Effector memory CD8-positive, alpha-beta T cell (primary cell): Measurements from ENCODE around the gene MBD2.
"Not testable (repeated sequence)": the region's sequence is repeated elsewhere in the genome, so short reads cannot be mapped to it uniquely, and the experiment has no call there.

ENCODE experiments used
- ATAC-seq: fragments of 150-1000 bp; cut with Tn5 transposase; replicated peaks from 2 replicates; pipeline ENCODE4 v1.10.0; 2021; ENCODE audit warnings: mild to moderate bottlenecking, moderate library complexity
- DNase-seq, 3 experiments: peaks; one replicate each; pipeline ENCODE4 v3.0.0; 2021
- H3K27ac Mint-ChIP-seq, 2 donors: one replicate each; pipeline ENCODE4 v1.8.0; 2022; ENCODE audit warnings: mild to moderate bottlenecking in 2 of 2, mixed read lengths in 2 of 2, moderate library complexity in 2 of 2
- H3K27me3 Mint-ChIP-seq, 2 donors: one replicate each; pipeline ENCODE4 v1.8.0; 2022; ENCODE audit warnings: mixed read lengths in 2 of 2
- H3K36me3 Mint-ChIP-seq: one replicate; pipeline ENCODE4 v1.8.0; 2022; ENCODE audit warnings: mild to moderate bottlenecking, moderate library complexity, mixed read lengths; ENCODE audit not compliant: insufficient read depth
- H3K4me1 Mint-ChIP-seq, 2 donors: one replicate each; pipeline ENCODE4 v1.8.0; 2022; ENCODE audit warnings: low read depth in 2 of 2, mixed read lengths in 2 of 2
- H3K4me3 Mint-ChIP-seq, 2 donors: one replicate each; pipeline ENCODE4 v1.8.0; 2022; ENCODE audit warnings: mild to moderate bottlenecking in 2 of 2, mixed read lengths in 2 of 2, moderate library complexity in 2 of 2
- H3K9me3 Mint-ChIP-seq, 2 donors: one replicate each; pipeline ENCODE4 v1.8.0; 2022; ENCODE audit warnings: mixed read lengths in 2 of 2

Gene MBD2

GRCh38 chr18:54148151-54148550 is 76.3 kb downstream of the MBD2 start:
- H3K27me3 Mint-ChIP-seq, result no peaks in the 10 kb centered on the region
- no peak for DNase-seq
- H3K4me1 Mint-ChIP-seq, result peaks cover 6 to 10% of the 10 kb centered on the region in 2 donors
- peak overlapping the region in 1 of 2 donors; percentile 38 for H3K27ac Mint-ChIP-seq
- H3K4me3 Mint-ChIP-seq, result no peak overlapping the region
- ATAC-seq, result no peak
- peaks cover 3% of the 10 kb centered on the region for H3K36me3 Mint-ChIP-seq
- H3K9me3 Mint-ChIP-seq, result peaks cover 0 to 2% of the 10 kb centered on the region in 2 donors

GRCh38 chr18:54147439-54147838 is 77.0 kb downstream of the MBD2 start:
- H3K27me3 Mint-ChIP-seq, result no peaks in the 10 kb centered on the region
- H3K9me3 Mint-ChIP-seq, result peaks cover 0 to 2% of the 10 kb centered on the region in 2 donors
- no peak for DNase-seq
- ATAC-seq, result no peak
- H3K4me3 Mint-ChIP-seq, result no peak overlapping the region
- H3K4me1 Mint-ChIP-seq, result peaks cover 6 to 10% of the 10 kb centered on the region in 2 donors
- peak overlapping the region in 1 of 2 donors; percentile 45 for H3K27ac Mint-ChIP-seq
- peaks cover 3% of the 10 kb centered on the region for H3K36me3 Mint-ChIP-seq

- no peaks in the 10 kb centered on the region for H3K36me3 Mint-ChIP-seq
- H3K27ac Mint-ChIP-seq, result no peak overlapping the region
- H3K9me3 Mint-ChIP-seq, result peaks cover 4 to 8% of the 10 kb centered on the region in 2 donors
- ATAC-seq, result no peak
- no peak overlapping the region for H3K4me3 Mint-ChIP-seq
- H3K27me3 Mint-ChIP-seq, result no peaks in the 10 kb centered on the region
- H3K4me1 Mint-ChIP-seq, result no peaks in the 10 kb centered on the region
- DNase-seq, result no peak
Observed at GRCh38 chr18:54141041-54141608, 83.3 kb downstream of the MBD2 start.

GRCh38 chr18:54140641-54141040 is 83.8 kb downstream of the MBD2 start:
- H3K4me3 Mint-ChIP-seq, result no peak overlapping the region
- ATAC-seq (no peak), DNase-seq (no peak)
- H3K36me3 Mint-ChIP-seq, result no peaks in the 10 kb centered on the region
- no peaks in the 10 kb centered on the region for H3K4me1 Mint-ChIP-seq
- H3K27me3 Mint-ChIP-seq, result no peaks in the 10 kb centered on the region
- no peak overlapping the region for H3K27ac Mint-ChIP-seq
- peaks cover 4 to 8% of the 10 kb centered on the region in 2 donors for H3K9me3 Mint-ChIP-seq

GRCh38 chr18:54135216-54135615 is 89.3 kb downstream of the MBD2 start:
- ATAC-seq (no peak), DNase-seq (no peak)
- H3K4me3 Mint-ChIP-seq, result no peak overlapping the region
- H3K9me3 Mint-ChIP-seq, result peaks cover 1 to 8% of the 10 kb centered on the region in 2 donors
- H3K4me1 Mint-ChIP-seq, result no peaks in the 10 kb centered on the region
- no peaks in the 10 kb centered on the region for H3K36me3 Mint-ChIP-seq
- no peaks in the 10 kb centered on the region for H3K27me3 Mint-ChIP-seq
- H3K27ac Mint-ChIP-seq, result no peak overlapping the region

GRCh38 chr18:54134053-54134452 is 90.4 kb downstream of the MBD2 start:
- DNase-seq (no peak), ATAC-seq (no peak)
- H3K27me3 Mint-ChIP-seq, result no peaks in the 10 kb centered on the region
- no peaks in the 10 kb centered on the region for H3K36me3 Mint-ChIP-seq
- H3K9me3 Mint-ChIP-seq, result peaks cover 1 to 8% of the 10 kb centered on the region in 2 donors
- H3K4me1 Mint-ChIP-seq, result peaks cover 6 to 9% of the 10 kb centered on the region in 2 donors
- H3K27ac Mint-ChIP-seq, result no peak overlapping the region
- no peak overlapping the region for H3K4me3 Mint-ChIP-seq

GRCh38 chr18:54130631-54131030 is 93.8 kb downstream of the MBD2 start:
- DNase-seq, result no peak
- Mint-ChIP-seq H3K4me1 (peaks cover 6 to 10% of the 10 kb centered on the region in 2 donors), H3K9me3 (no peaks in the 10 kb centered on the region), H3K36me3 (no peaks in the 10 kb centered on the region), H3K27me3 (no peaks in the 10 kb centered on the region), H3K4me3 (no peak overlapping the region), H3K27ac (no peak overlapping the region)
- ATAC-seq, result no peak

DNA sequence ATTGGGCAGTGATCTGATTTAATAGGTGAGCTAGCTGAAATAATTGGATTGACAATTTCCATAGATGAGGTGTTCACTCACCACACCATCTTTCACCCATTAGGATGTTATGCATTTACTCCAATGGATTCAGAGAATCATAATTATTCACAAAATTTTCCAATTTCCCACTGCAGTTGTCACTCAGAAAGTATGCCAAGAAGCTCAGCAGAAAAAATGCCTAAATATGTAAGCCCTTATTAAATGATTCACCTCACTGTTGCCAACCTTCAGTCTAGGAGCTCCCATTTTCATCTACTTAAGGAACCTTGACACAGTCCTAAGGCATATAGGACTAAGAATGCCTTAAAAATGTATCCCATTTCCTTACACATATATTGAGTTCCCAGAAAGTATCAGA is 94.3 kb downstream of the MBD2 start:
- Mint-ChIP-seq H3K27me3 (no peaks in the 10 kb centered on the region), H3K4me3 (no peak overlapping the region), H3K27ac (no peak overlapping the region), H3K36me3 (no peaks in the 10 kb centered on the region), H3K4me1 (peaks cover 6 to 10% of the 10 kb centered on the region in 2 donors), H3K9me3 (no peaks in the 10 kb centered on the region)
- ATAC-seq, result no peak
- DNase-seq, result no peak

- Mint-ChIP-seq H3K27ac (peak overlapping the region in 1 of 2 donors; percentile 52), H3K27me3 (no peaks in the 10 kb centered on the region), H3K36me3 (no peaks in the 10 kb centered on the region), H3K4me1 (peaks cover 6 to 10% of the 10 kb centered on the region in 2 donors), H3K4me3 (no peak overlapping the region), H3K9me3 (no peaks in the 10 kb centered on the region)
- DNase-seq, result no peak
- ATAC-seq, result no peak
Observed at GRCh38 chr18:54129448-54130067, 94.9 kb downstream of the MBD2 start.

GRCh38 chr18:54127759-54128378 is 96.6 kb downstream of the MBD2 start:
- H3K27ac Mint-ChIP-seq, result no peak overlapping the region
- DNase-seq (no peak), ATAC-seq (no peak)
- H3K4me1 Mint-ChIP-seq, result peaks cover 6 to 10% of the 10 kb centered on the region in 2 donors
- H3K36me3 Mint-ChIP-seq, result peaks cover 3% of the 10 kb centered on the region
- H3K27me3 Mint-ChIP-seq, result no peaks in the 10 kb centered on the region
- H3K9me3 Mint-ChIP-seq, result no peaks in the 10 kb centered on the region
- H3K4me3 Mint-ChIP-seq, result no peak overlapping the region

DNA sequence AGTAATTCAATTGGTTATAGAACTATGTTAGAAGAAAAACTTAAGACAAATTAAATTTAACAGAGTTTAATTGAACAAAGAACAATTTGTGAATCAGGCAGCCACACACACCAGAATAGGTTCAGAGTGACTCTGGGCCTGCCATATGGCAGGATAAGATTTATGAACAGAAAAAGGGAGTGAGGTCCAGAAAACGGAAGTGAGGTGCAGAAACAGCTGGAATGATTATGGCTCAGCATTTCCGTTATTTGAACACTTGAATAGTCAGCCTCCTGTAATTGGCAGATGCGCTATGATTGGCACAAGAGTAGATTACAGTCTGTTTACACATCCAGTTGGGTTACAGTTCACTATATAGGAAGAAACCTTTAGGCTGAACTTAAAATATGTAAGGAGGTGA is 99.0 kb downstream of the MBD2 start:
- H3K4me1 Mint-ChIP-seq, result peaks cover 6 to 10% of the 10 kb centered on the region in 2 donors
- no peaks in the 10 kb centered on the region for H3K27me3 Mint-ChIP-seq
- H3K27ac Mint-ChIP-seq, result no peak overlapping the region
- ATAC-seq, result no peak
- DNase-seq, result no peak
- no peak overlapping the region for H3K4me3 Mint-ChIP-seq
- peaks cover 3% of the 10 kb centered on the region for H3K36me3 Mint-ChIP-seq
- H3K9me3 Mint-ChIP-seq, result no peaks in the 10 kb centered on the region

GRCh38 chr18:54123720-54124440 is 100.6 kb downstream of the MBD2 start:
- not testable (repeated sequence) for H3K9me3 Mint-ChIP-seq, H3K36me3 Mint-ChIP-seq, H3K27ac Mint-ChIP-seq, DNase-seq, H3K27me3 Mint-ChIP-seq, ATAC-seq, H3K4me1 Mint-ChIP-seq, H3K4me3 Mint-ChIP-seq

- DNase-seq (peak in 2 of 3 experiments; percentile 4), ATAC-seq (no peak)
- no peaks in the 10 kb centered on the region for H3K9me3 Mint-ChIP-seq
- peaks cover 0 to 6% of the 10 kb centered on the region in 2 donors for H3K27me3 Mint-ChIP-seq
- H3K36me3 Mint-ChIP-seq, result peaks cover 3% of the 10 kb centered on the region
- H3K27ac Mint-ChIP-seq, result no peak overlapping the region
- peaks cover 2 to 3% of the 10 kb centered on the region in 2 donors for H3K4me1 Mint-ChIP-seq
- no peak overlapping the region for H3K4me3 Mint-ChIP-seq
Observed at GRCh38 chr18:54119524-54120019, 104.9 kb downstream of the MBD2 start.
